GM12878 (cell line): ENCODE results near the gene ZNF629.

ENCODE experiments used
- BHLHE40 ChIP-seq, 2 experiments: fragments of 450-650 bp in 1 of 2; IDR thresholded peaks; 2 replicates each; pipeline ENCODE4 v1.6.1; 2011 to 2017; ENCODE audit warnings: low read depth in 2 of 2, borderline replicate concordance in 1 of 2, improper control_type of control experiment in 1 of 2, low read length in 1 of 2, mild to moderate bottlenecking in 1 of 2
- CTCF ChIP-seq, 3 experiments: IDR thresholded peaks in 2 of 3; conservative IDR thresholded peaks in 1 of 3; 2 replicates each; pipeline ENCODE4 v1.5.1; 2011; ENCODE audit warnings: low read depth in 3 of 3, low read length in 3 of 3, mild to moderate bottlenecking in 3 of 3, control low read depth in 2 of 3, moderate library complexity in 2 of 3, inconsistent platforms in 1 of 3, mixed read lengths in 1 of 3; ENCODE audit not compliant: control insufficient read depth in 2 of 3, insufficient read depth in 1 of 3; ENCODE audit errors: extremely low read depth in 1 of 3
- ESRRA ChIP-seq: IDR thresholded peaks from 2 replicates; pipeline ENCODE4 v1.6.1; 2012; ENCODE audit warnings: mild to moderate bottlenecking, low read length, improper control_type of control experiment
- EZH2 ChIP-seq: IDR thresholded peaks from 2 replicates; pipeline ENCODE4 v1.6.1; 2012; ENCODE audit warnings: low read depth, mild to moderate bottlenecking, control low read depth, inconsistent platforms, low read length, borderline replicate concordance; ENCODE audit not compliant: control insufficient read depth
- SMAD1 ChIP-seq: fragments of 450-650 bp; IDR thresholded peaks from 2 replicates; pipeline ENCODE4 v1.6.1; 2018; ENCODE audit warnings: mild to moderate bottlenecking, low read depth; ENCODE audit not compliant: partially characterized antibody
- SREBF1 ChIP-seq: IDR thresholded peaks from 2 replicates; pipeline ENCODE4 v1.6.1; 2012; ENCODE audit warnings: mild to moderate bottlenecking, low read length
- TF ChIP-seq, protein P1 (sequence below): fragments of 450-650 bp; IDR thresholded peaks from 2 replicates; pipeline ENCODE4 v1.6.1; 2016; ENCODE audit warnings: mild to moderate bottlenecking, moderate library complexity, borderline replicate concordance
- TF ChIP-seq, protein P2 (sequence below): IDR thresholded peaks from 2 replicates; pipeline ENCODE4 v1.6.1; 2012; ENCODE audit warnings: mild to moderate bottlenecking, low read depth, low read length

- TF ChIP-seq EZH2 (no peak), SREBF1 (no peak), BHLHE40 (IDR thresholded peaks at IDR 0.05; ENCODE audit: borderline replicate concordance in 1 of 2, low read depth in 2 of 2, low read length in 1 of 2) (no peak), CTCF (IDR thresholded peaks at IDR 0.05 in 2 of 3, conservative IDR thresholded peaks at IDR 0.05 in 1 of 3; ENCODE audit: control insufficient read depth in 2 of 3, extremely low read depth in 1 of 3, insufficient read depth in 1 of 3, low read depth in 3 of 3, low read length in 3 of 3) (no peak), ESRRA (no peak), SMAD1 (no peak)
- TF ChIP-seq, protein P1, sequence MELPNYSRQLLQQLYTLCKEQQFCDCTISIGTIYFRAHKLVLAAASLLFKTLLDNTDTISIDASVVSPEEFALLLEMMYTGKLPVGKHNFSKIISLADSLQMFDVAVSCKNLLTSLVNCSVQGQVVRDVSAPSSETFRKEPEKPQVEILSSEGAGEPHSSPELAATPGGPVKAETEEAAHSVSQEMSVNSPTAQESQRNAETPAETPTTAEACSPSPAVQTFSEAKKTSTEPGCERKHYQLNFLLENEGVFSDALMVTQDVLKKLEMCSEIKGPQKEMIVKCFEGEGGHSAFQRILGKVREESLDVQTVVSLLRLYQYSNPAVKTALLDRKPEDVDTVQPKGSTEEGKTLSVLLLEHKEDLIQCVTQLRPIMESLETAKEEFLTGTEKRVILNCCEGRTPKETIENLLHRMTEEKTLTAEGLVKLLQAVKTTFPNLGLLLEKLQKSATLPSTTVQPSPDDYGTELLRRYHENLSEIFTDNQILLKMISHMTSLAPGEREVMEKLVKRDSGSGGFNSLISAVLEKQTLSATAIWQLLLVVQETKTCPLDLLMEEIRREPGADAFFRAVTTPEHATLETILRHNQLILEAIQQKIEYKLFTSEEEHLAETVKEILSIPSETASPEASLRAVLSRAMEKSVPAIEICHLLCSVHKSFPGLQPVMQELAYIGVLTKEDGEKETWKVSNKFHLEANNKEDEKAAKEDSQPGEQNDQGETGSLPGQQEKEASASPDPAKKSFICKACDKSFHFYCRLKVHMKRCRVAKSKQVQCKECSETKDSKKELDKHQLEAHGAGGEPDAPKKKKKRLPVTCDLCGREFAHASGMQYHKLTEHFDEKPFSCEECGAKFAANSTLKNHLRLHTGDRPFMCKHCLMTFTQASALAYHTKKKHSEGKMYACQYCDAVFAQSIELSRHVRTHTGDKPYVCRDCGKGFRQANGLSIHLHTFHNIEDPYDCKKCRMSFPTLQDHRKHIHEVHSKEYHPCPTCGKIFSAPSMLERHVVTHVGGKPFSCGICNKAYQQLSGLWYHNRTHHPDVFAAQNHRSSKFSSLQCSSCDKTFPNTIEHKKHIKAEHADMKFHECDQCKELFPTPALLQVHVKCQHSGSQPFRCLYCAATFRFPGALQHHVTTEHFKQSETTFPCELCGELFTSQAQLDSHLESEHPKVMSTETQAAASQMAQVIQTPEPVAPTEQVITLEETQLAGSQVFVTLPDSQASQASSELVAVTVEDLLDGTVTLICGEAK: no peak
- TF ChIP-seq, protein P2, sequence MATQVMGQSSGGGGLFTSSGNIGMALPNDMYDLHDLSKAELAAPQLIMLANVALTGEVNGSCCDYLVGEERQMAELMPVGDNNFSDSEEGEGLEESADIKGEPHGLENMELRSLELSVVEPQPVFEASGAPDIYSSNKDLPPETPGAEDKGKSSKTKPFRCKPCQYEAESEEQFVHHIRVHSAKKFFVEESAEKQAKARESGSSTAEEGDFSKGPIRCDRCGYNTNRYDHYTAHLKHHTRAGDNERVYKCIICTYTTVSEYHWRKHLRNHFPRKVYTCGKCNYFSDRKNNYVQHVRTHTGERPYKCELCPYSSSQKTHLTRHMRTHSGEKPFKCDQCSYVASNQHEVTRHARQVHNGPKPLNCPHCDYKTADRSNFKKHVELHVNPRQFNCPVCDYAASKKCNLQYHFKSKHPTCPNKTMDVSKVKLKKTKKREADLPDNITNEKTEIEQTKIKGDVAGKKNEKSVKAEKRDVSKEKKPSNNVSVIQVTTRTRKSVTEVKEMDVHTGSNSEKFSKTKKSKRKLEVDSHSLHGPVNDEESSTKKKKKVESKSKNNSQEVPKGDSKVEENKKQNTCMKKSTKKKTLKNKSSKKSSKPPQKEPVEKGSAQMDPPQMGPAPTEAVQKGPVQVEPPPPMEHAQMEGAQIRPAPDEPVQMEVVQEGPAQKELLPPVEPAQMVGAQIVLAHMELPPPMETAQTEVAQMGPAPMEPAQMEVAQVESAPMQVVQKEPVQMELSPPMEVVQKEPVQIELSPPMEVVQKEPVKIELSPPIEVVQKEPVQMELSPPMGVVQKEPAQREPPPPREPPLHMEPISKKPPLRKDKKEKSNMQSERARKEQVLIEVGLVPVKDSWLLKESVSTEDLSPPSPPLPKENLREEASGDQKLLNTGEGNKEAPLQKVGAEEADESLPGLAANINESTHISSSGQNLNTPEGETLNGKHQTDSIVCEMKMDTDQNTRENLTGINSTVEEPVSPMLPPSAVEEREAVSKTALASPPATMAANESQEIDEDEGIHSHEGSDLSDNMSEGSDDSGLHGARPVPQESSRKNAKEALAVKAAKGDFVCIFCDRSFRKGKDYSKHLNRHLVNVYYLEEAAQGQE: no peak
Observed at GRCh38 chr16:30745082-30745481, 41.9 kb downstream of the ZNF629 start.
